Thoracic aorta (tissue), 2 donors: ENCODE measurements around the gene SOX6. TPM values are rescaled to one million over a fixed set of nuclear protein-coding genes. Genes with fewer than 3 reads are reported as not detected.
"Not testable (repeated sequence)": the region's sequence is repeated elsewhere in the genome, so short reads cannot be mapped to it uniquely, and the experiment has no call there.

Experiments used
- ATAC-seq: fragments of 150-250 bp; one replicate; pipeline ENCODE4 v1.8.0; 2017; ENCODE audit warnings: low read depth; ENCODE audit not compliant: insufficient number of reproducible peaks, low FRiP score
- DNase-seq: peaks from one replicate; pipeline ENCODE4 v3.0.0-alpha.2; 2020; ENCODE audit warnings: low spot score
- H3K27ac ChIP-seq, 2 donors: fragments of 200-600 bp; sonication (generic); 1 replicate in 1 of 2; 2 replicates in 1 of 2; pipeline ENCODE4 v1.5.1; 2016; ENCODE audit warnings: mild to moderate bottlenecking in 2 of 2, moderate library complexity in 2 of 2
- H3K27me3 ChIP-seq: fragments of 200-600 bp; sonication (generic); replicated peaks from 2 replicates; pipeline ENCODE4 v1.6.0; 2016; ENCODE audit warnings: mild to moderate bottlenecking; ENCODE audit not compliant: insufficient read depth
- H3K36me3 ChIP-seq: fragments of 200-600 bp; sonication (generic); one replicate; pipeline ENCODE4 v1.5.1; 2016
- H3K4me1 ChIP-seq, 2 donors: fragments of 200-600 bp; sonication (generic); 1 replicate in 1 of 2; 2 replicates in 1 of 2; pipeline versions ENCODE4 v1.5.1 to v1.6.0; 2016; ENCODE audit warnings: low read depth in 2 of 2, mild to moderate bottlenecking in 1 of 2; ENCODE audit not compliant: control insufficient read depth in 1 of 2
- H3K4me3 ChIP-seq: fragments of 200-600 bp; sonication (generic); 2 replicates; pipeline ENCODE4 v1.5.1; 2016; ENCODE audit warnings: mild to moderate bottlenecking
- H3K9me3 ChIP-seq: fragments of 200-600 bp; sonication (generic); 2 replicates; pipeline ENCODE4 v1.5.1; 2016
- CTCF ChIP-seq: fragments of 200-600 bp; sonication (generic); IDR thresholded peaks from one replicate; pipeline ENCODE4 v1.5.1; 2019; ENCODE audit warnings: antibody characterized with exemption
- total RNA-seq, 2 donors: library from RNA; depleted of rRNA; stranded (reverse); fragments of >200 nt; gene quantifications; one replicate each; pipeline versions ENCODE4 v1.1.0 to v1.2.3, GENCODE V29; 2016

The SOX6 gene
- total RNA-seq, 2 donors from 2014 or later, result 0.27 to 0.56 TPM

DNA sequence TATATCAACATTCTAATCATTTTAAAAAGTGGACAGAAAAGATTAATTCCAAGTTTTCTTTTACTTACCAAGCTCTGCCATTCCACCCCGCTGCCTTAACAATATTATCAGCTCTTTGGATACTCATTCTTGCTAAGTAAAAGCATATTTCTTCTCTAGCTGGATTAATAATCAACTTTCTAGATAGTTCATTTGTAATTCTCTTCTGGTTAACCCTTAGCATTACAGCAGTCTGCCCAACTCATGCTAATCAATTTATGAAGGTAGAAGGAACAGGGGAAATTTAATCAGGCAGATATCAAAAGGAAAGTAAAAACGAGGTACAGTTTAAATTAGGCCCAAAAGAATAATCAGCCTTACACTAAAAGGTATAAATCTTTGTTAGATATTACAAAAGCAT, 41.0 kb upstream of the SOX6 start:
- Histone ChIP-seq H3K4me1 (no peaks in the 10 kb centered on the region), H3K36me3 (no peaks in the 10 kb centered on the region), H3K4me3 (no peak overlapping the region), H3K27me3 (no peaks in the 10 kb centered on the region), H3K9me3 (no peaks in the 10 kb centered on the region), H3K27ac (no peak overlapping the region)
- ATAC-seq (no peak), DNase-seq (no peak)
- no peak for TF ChIP-seq CTCF

DNA sequence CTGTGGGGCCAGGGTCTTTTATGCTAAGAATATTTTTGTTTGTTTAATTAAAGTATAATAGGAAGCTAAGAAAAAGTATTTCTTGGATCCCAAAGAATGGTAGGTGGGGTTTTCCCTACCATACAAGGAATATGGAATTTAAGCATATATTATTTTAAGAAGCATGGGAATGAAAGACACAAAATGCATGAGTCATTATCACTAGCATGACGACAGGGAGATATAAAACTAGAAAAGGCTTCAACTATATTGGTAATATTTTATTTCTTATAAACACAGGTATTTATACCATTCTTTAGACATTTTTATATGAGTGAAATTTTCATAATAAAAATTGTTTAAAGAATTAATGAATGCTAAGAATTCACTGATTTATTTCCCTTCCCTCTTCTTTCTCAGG, 39.3 kb upstream of the SOX6 start:
- no peaks in the 10 kb centered on the region for H3K9me3 ChIP-seq
- no peaks in the 10 kb centered on the region for H3K4me1 ChIP-seq
- H3K36me3 ChIP-seq, result no peaks in the 10 kb centered on the region
- no peak overlapping the region for H3K4me3 ChIP-seq
- TF ChIP-seq CTCF, result no peak
- no peak for DNase-seq
- H3K27me3 ChIP-seq, result no peaks in the 10 kb centered on the region
- no peak for ATAC-seq
- H3K27ac ChIP-seq, result no peak overlapping the region

GRCh38 chr11:16394947-16395346, 38.6 kb upstream of the SOX6 start:
- H3K4me3 ChIP-seq, result no peak overlapping the region
- ATAC-seq (no peak), DNase-seq (no peak)

DNA sequence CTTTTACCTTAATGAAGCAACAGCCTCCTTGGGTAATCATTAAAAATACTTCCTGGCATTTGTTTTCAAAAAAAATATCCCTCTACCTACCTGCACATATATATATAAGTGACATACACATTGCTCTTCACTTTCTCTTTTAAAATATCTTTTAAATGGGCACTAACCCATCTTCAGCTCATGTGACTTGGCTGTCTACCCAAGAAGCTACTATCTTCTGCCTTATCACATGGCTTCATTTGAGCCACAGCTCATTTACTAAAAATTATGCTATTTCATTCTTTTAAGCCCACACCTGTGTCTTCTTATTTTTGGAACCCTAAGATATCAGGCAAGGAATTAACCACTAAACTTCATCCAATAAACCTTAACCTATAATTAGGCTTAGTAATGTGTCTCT, 37.0 kb upstream of the SOX6 start:
- H3K9me3 ChIP-seq, result no peaks in the 10 kb centered on the region
- no peak for ATAC-seq

More at GRCh38 chr11:16394947-16395346, 38.6 kb upstream of the SOX6 start:
- no peaks in the 10 kb centered on the region for H3K27me3 ChIP-seq
- no peak overlapping the region for H3K27ac ChIP-seq
- no peaks in the 10 kb centered on the region for H3K9me3 ChIP-seq
- H3K4me1 ChIP-seq, result no peaks in the 10 kb centered on the region
- H3K36me3 ChIP-seq, result no peaks in the 10 kb centered on the region
- no peak for TF ChIP-seq CTCF

GRCh38 chr11:16392616-16393015, 36.3 kb upstream of the SOX6 start:
- Histone ChIP-seq H3K27ac (no peak overlapping the region), H3K36me3 (no peaks in the 10 kb centered on the region), H3K27me3 (no peaks in the 10 kb centered on the region), H3K4me1 (no peaks in the 10 kb centered on the region), H3K9me3 (no peaks in the 10 kb centered on the region), H3K4me3 (no peak overlapping the region)
- DNase-seq, result no peak
- no peak for TF ChIP-seq CTCF
- no peak for ATAC-seq

More for the DNA sequence above, 37.0 kb upstream of the SOX6 start:
- Histone ChIP-seq H3K4me3 (no peak overlapping the region), H3K36me3 (no peaks in the 10 kb centered on the region), H3K27ac (no peak overlapping the region), H3K27me3 (no peaks in the 10 kb centered on the region), H3K4me1 (no peaks in the 10 kb centered on the region)
- TF ChIP-seq CTCF, result no peak
- no peak for DNase-seq

GRCh38 chr11:16390826-16391225, 34.5 kb upstream of the SOX6 start:
- H3K4me3 ChIP-seq, H3K27me3 ChIP-seq, DNase-seq, H3K4me1 ChIP-seq, ATAC-seq, H3K36me3 ChIP-seq, H3K9me3 ChIP-seq, H3K27ac ChIP-seq: not testable (repeated sequence)
